GM12878 (cell line): Measurements from ENCODE around the gene C5. TPM values are rescaled to one million over a fixed set of nuclear protein-coding genes. Genes with fewer than 3 reads are reported as not detected.
A peak's percentile ranks its signal among the peaks of the same experiment; 100 is the strongest.

Experiments used
- ATAC-seq: fragments of 200-7000 bp; cut with Tn5 transposase; 3 replicates; pipeline ENCODE4 v1.9.1; 2020; ENCODE audit warnings: mild to moderate bottlenecking, moderate library complexity
- BruUV-seq: library from RNA; stranded (reverse); fragments of 400-500 nt; replicated peaks from 2 replicates; lab custom pipeline; 2021; lab: Mats Ljungman, UMichigan
- CTCF ChIA-PET: fragments of 300-600 bp; sonication (Branson Sonifier 250); formaldehyde crosslinking; extraction: SDS; loops from one replicate; lab custom pipeline; 2021; ENCODE audit warnings: inconsistent platforms; lab: Yijun Ruan, JAX
- POLR2A ChIA-PET: fragments of 350-600 bp; formaldehyde crosslinking; extraction: SDS; loops from one replicate; lab custom pipeline; 2021; ENCODE audit warnings: inconsistent platforms; lab: Charles Lee
- RAD21 ChIA-PET: fragments of 300-600 bp; sonication (Branson Sonifier 250); formaldehyde crosslinking; loops from one replicate; lab custom pipeline; 2023; ENCODE audit warnings: antibody characterized with exemption; ENCODE audit not compliant: unreplicated experiment; lab: Charles Lee
- SMC1A ChIA-PET: fragments of 300-600 bp; sonication (Branson Sonifier 250); formaldehyde crosslinking; loops from one replicate; lab custom pipeline; 2023; ENCODE audit not compliant: unreplicated experiment, uncharacterized antibody; lab: Charles Lee
- DNase-seq: peaks from one replicate; pipeline ENCODE4 v3.0.0-alpha.2; 2011; ENCODE audit warnings: low read depth, low spot score
- FAIRE-seq: peaks from 3 replicates; lab custom pipeline; 2011; peaks lifted over from hg19 to GRCh38; lab: Jason Lieb, UNC
- H2AFZ ChIP-seq: 2 replicates; pipeline ENCODE4 v1.6.0; 2011; ENCODE audit warnings: low read depth, low read length, control low read depth; ENCODE audit not compliant: control insufficient read depth
- H3K27ac ChIP-seq: 2 replicates; pipeline ENCODE4 v1.5.1; 2011; ENCODE audit warnings: control low read depth; ENCODE audit not compliant: control insufficient read depth, insufficient read depth
- H3K27me3 ChIP-seq, 2 experiments: replicated peaks in 1 of 2; 2 replicates each; pipeline versions ENCODE4 v1.6.0 to v1.6.1; 2011; ENCODE audit warnings: low read length in 1 of 2; ENCODE audit not compliant: control insufficient read depth in 2 of 2, insufficient read depth in 2 of 2
- H3K36me3 ChIP-seq, 2 experiments: 2 replicates each; pipeline ENCODE4 v1.5.1; 2011; ENCODE audit warnings: low read length in 1 of 2; ENCODE audit not compliant: control insufficient read depth in 2 of 2, insufficient read depth in 2 of 2
- H3K4me1 ChIP-seq: 2 replicates; pipeline ENCODE4 v1.6.1; 2011; ENCODE audit warnings: mild to moderate bottlenecking, low read length, moderate library complexity, mixed read lengths; ENCODE audit not compliant: control insufficient read depth, insufficient read depth
- H3K4me2 ChIP-seq: 2 replicates; pipeline ENCODE4 v1.6.0; 2011; ENCODE audit warnings: control low read depth; ENCODE audit not compliant: control insufficient read depth, insufficient read depth
- H3K4me3 ChIP-seq: fragments of 200-600 bp; sonication (generic); 2 replicates; pipeline ENCODE4 v1.5.1; 2016
- H3K79me2 ChIP-seq: 2 replicates; pipeline ENCODE4 v1.6.0; 2011; ENCODE audit warnings: low read length; ENCODE audit not compliant: control insufficient read depth, insufficient read depth
- H3K9ac ChIP-seq: 2 replicates; pipeline ENCODE4 v1.8.0; 2011; ENCODE audit warnings: low read length, control low read depth, mixed read lengths; ENCODE audit not compliant: control insufficient read depth, insufficient read depth
- H3K9me3 ChIP-seq: replicated peaks from 3 replicates; pipeline ENCODE4 v1.5.1; 2011; ENCODE audit warnings: mild to moderate bottlenecking, low read length; ENCODE audit not compliant: control insufficient read depth, insufficient read depth
- H4K20me1 ChIP-seq: 2 replicates; pipeline ENCODE4 v1.6.0; 2011; ENCODE audit not compliant: control insufficient read depth, insufficient read depth
- ATF2 ChIP-seq: IDR thresholded peaks from 2 replicates; pipeline ENCODE4 v1.6.1; 2012; ENCODE audit warnings: low read length, inconsistent platforms
- CREB1 ChIP-seq: IDR thresholded peaks from 2 replicates; pipeline ENCODE4 v1.6.1; 2012; ENCODE audit warnings: low read depth, mild to moderate bottlenecking, inconsistent platforms
- CREM ChIP-seq: IDR thresholded peaks from 2 replicates; pipeline ENCODE4 v1.6.1; 2014; ENCODE audit warnings: antibody characterized with exemption, low read depth
- GABPA ChIP-seq: IDR thresholded peaks from 2 replicates; pipeline ENCODE4 v1.6.1; 2014; ENCODE audit warnings: antibody characterized with exemption, low read depth, mild to moderate bottlenecking, inconsistent platforms
- HDGF ChIP-seq: fragments of 450-650 bp; IDR thresholded peaks from 2 replicates; pipeline ENCODE4 v1.6.1; 2016; ENCODE audit warnings: antibody characterized with exemption
- NFYA ChIP-seq: IDR thresholded peaks from 2 replicates; pipeline ENCODE4 v1.6.1; 2011; ENCODE audit warnings: low read depth, mild to moderate bottlenecking, low read length, improper control_type of control experiment, borderline replicate concordance
- PBX3 ChIP-seq: IDR thresholded peaks from 2 replicates; pipeline ENCODE4 v1.6.1; 2011; ENCODE audit warnings: mild to moderate bottlenecking, low read depth, low read length, moderate library complexity; ENCODE audit not compliant: insufficient replicate concordance
- PKNOX1 ChIP-seq: fragments of 450-650 bp; IDR thresholded peaks from 2 replicates; pipeline ENCODE4 v1.6.1; 2016; ENCODE audit warnings: mild to moderate bottlenecking
- POLR2A ChIP-seq: IDR thresholded peaks from 2 replicates; pipeline ENCODE4 v1.6.1; 2011; ENCODE audit warnings: low read depth, mild to moderate bottlenecking, low read length
- RUNX3 ChIP-seq: IDR thresholded peaks from 2 replicates; pipeline ENCODE4 v1.6.1; 2012; ENCODE audit warnings: low read length, inconsistent platforms
- SP1 ChIP-seq: IDR thresholded peaks from one replicate; pipeline ENCODE4 v1.6.1; 2011; ENCODE audit warnings: low read depth, low read length
- TAF1 ChIP-seq: IDR thresholded peaks from 2 replicates; pipeline ENCODE4 v1.6.1; 2011; ENCODE audit warnings: mild to moderate bottlenecking, low read depth, low read length, borderline replicate concordance
- WGBS: methylation state at CpG from one replicate; pipeline ENCODE4 v1.1.6; 2016; ENCODE audit warnings: low lambda C conversion rate; ENCODE audit not compliant: insufficient replicate concordance, insufficient coverage; ENCODE audit errors: missing lambda C conversion rate; 5-methylcytosine and 5-hydroxymethylcytosine counted together
- in situ Hi-C: fragments of 300-500 bp; cut with MboI; formaldehyde crosslinking; loops from 9 replicates; pipeline ENCODE4 v1.14.3; 2018; ENCODE audit warnings: mixed read lengths
- intact Hi-C: fragments of 100-400 bp; cut with micrococcal nuclease; formaldehyde crosslinking; loops from one replicate; pipeline ENCODE4 v1.14.2; 2022; ENCODE audit not compliant: unreplicated experiment
- polyA plus RNA-seq, 11 experiments: library from polyadenylated mRNA; depleted of rRNA in 4 of 11; unstranded in 6 of 11; stranded (reverse) in 5 of 11; fragments of >200 nt; fragmentation: Nextera tagmentation in 4 of 11; fragmentation: Illumina TruSeq in 1 of 11; extraction: Ambion mirVana in 4 of 11; extraction: Trizol in 1 of 11; gene quantifications; 1 replicate in 1 of 11; 2 replicates in 10 of 11; pipeline versions ENCODE4 v1.2.1 to v1.2.3, GENCODE V29; 2011 to 2016; ENCODE audit warnings: inconsistent platforms in 2 of 11, missing spikeins in 2 of 11, low read depth in 1 of 11
- total RNA-seq, 4 experiments: library from RNA; depleted of rRNA in 3 of 4; stranded (reverse); fragments of >200 nt in 3 of 4; fragmentation: Illumina TruSeq in 1 of 4; extraction: Trizol in 1 of 4; gene quantifications; 2 replicates each; pipeline versions ENCODE4 v1.2.1 to v1.2.3, GENCODE V29; 2013 to 2021

Gene C5
- total and polyA plus RNA-seq, 10 of the 15 experiments (the other 5 are each of a cell fraction or from before 2014, with no cell fraction given), result 0.39 to 2.2 (median 1.2) TPM

- Histone ChIP-seq H3K79me2 (peaks cover 55% of the 10 kb centered on the region), H3K4me3 (no peak overlapping the region), H3K9ac (no peak overlapping the region), H2AFZ (no peak overlapping the region), H3K4me1 (peaks cover 19% of the 10 kb centered on the region), H4K20me1 (no peaks in the 10 kb centered on the region), H3K27ac (no peak overlapping the region), H3K9me3 (peaks cover 2% of the 10 kb centered on the region; the same call in 1 of the 3 replicates), H3K27me3 (no peaks in the 10 kb centered on the region), H3K36me3 (peaks cover 41 to 59% of the 10 kb centered on the region in 2 experiments), H3K4me2 (no peak overlapping the region)
- peak; percentile 13; the same call in 2 of the 3 replicates for ATAC-seq
- BruUV-seq, result no TSS peak
- 47% methylated on average over 5 of the region's 5 CpGs for WGBS
- in situ Hi-C loops (no loop called here), intact Hi-C loops (no loop called here)
- CTCF ChIA-PET, result interaction anchor here (0.6 to 3.4 kb wide), 11 partner anchors 9 to 162 kb away, joined by 3 to 19 read pairs (median 3); no protein-coding TSS in a partner anchor
- TF ChIP-seq SP1, result no peak
- TF ChIP-seq HDGF, result no peak
- no peak for TF ChIP-seq ATF2
- no peak for TF ChIP-seq TAF1
- TF ChIP-seq PBX3, result peak; percentile 44
- TF ChIP-seq CREM, result no peak
- 0 out of 2 replicates have a peak, but pooled peaks have one; percentile 33 for TF ChIP-seq GABPA
- 0 out of 2 replicates have a peak, but pooled peaks have one; percentile 11 for TF ChIP-seq CREB1
- TF ChIP-seq PKNOX1, result peak; percentile 75
- TF ChIP-seq NFYA, result no peak
- peak; percentile 18; the same call in 1 of the 2 replicates for TF ChIP-seq POLR2A
- TF ChIP-seq RUNX3, result peak; percentile 40; the same call in 1 of the 2 replicates
- no peak for FAIRE-seq
- SMC1A ChIA-PET, result interaction anchor here (0.8 to 26.1 kb wide), 8 partner anchors 9 to 260 kb away, joined by 3 to 522 read pairs (median 8); no protein-coding TSS in a partner anchor
- POLR2A ChIA-PET, result interaction anchor here (0.6 to 11.5 kb wide), 8 partner anchors 9 to 27 kb away, joined by 3 to 224 read pairs (median 6); no protein-coding TSS in a partner anchor
- no peak for DNase-seq
- RAD21 ChIA-PET, result interaction anchor here (0.8 to 11.9 kb wide), 5 partner anchors 8 to 38 kb away, joined by 3 to 196 read pairs (median 3); partner anchors contain the start of gene PHF19
These were observed 134.1 kb downstream of the C5 start for GRCh38 chr9:120915854-120916470.
